Caco-2 (cell line): ENCODE measurements around the gene CCDC34. TPM values are rescaled to one million over a fixed set of nuclear protein-coding genes. Genes with fewer than 3 reads are reported as not detected.

Experiments used
- BruUV-seq: library from RNA; stranded (reverse); fragments of 400-500 nt; replicated peaks from 2 replicates; lab custom pipeline; 2021; lab: Mats Ljungman, UMichigan
- CTCF ChIA-PET: fragments of 300-600 bp; sonication (Branson Sonifier 250); formaldehyde crosslinking; loops from one replicate; lab custom pipeline; 2022; ENCODE audit warnings: antibody characterized with exemption; lab: Charles Lee
- POLR2A ChIA-PET: fragments of 300-600 bp; sonication (Branson Sonifier 250); formaldehyde crosslinking; loops from one replicate; lab custom pipeline; 2022; ENCODE audit warnings: antibody characterized with exemption; lab: Charles Lee
- DNase-seq, 2 experiments: peaks; one replicate each; pipeline versions ENCODE4 v3.0.0 to v3.0.0-alpha.2; 2020 to 2022
- H3K27me3 ChIP-seq: replicated peaks from 2 replicates; pipeline ENCODE4 v1.6.0; 2011; ENCODE audit warnings: low read length; ENCODE audit not compliant: control insufficient read depth, insufficient read depth
- H3K36me3 ChIP-seq: 2 replicates; pipeline ENCODE4 v1.5.1; 2011; ENCODE audit warnings: low read length; ENCODE audit not compliant: control insufficient read depth, insufficient read depth
- H3K4me1 ChIP-seq: fragments of 250-450 bp; sonication (Bioruptor Pico); 2 replicates; pipeline ENCODE4 v1.5.1; 2020; ENCODE audit warnings: mild to moderate bottlenecking
- H3K4me3 ChIP-seq: 2 replicates; pipeline ENCODE4 v1.5.1; 2011; ENCODE audit warnings: low read depth, mild to moderate bottlenecking, control low read depth, low read length
- H3K9me3 ChIP-seq: fragments of 250-450 bp; sonication (Bioruptor Pico); 2 replicates; pipeline ENCODE4 v1.5.1; 2020; ENCODE audit warnings: mild to moderate bottlenecking, moderate library complexity
- H3K27ac Mint-ChIP-seq: one replicate; pipeline ENCODE4 v1.8.0; 2022; ENCODE audit warnings: mixed read lengths; ENCODE audit not compliant: unreplicated experiment
- H3K27me3 Mint-ChIP-seq: one replicate; pipeline ENCODE4 v1.8.0; 2022; ENCODE audit warnings: mixed read lengths; ENCODE audit not compliant: insufficient read depth, unreplicated experiment
- H3K36me3 Mint-ChIP-seq: one replicate; pipeline ENCODE4 v1.8.0; 2022; ENCODE audit warnings: mild to moderate bottlenecking, mixed read lengths; ENCODE audit not compliant: insufficient read depth, unreplicated experiment
- H3K4me1 Mint-ChIP-seq: one replicate; pipeline ENCODE4 v1.8.0; 2022; ENCODE audit warnings: low read depth, mixed read lengths; ENCODE audit not compliant: unreplicated experiment
- H3K4me3 Mint-ChIP-seq: one replicate; pipeline ENCODE4 v1.8.0; 2022; ENCODE audit warnings: mild to moderate bottlenecking, moderate library complexity, mixed read lengths; ENCODE audit not compliant: unreplicated experiment
- H3K9me3 Mint-ChIP-seq: one replicate; pipeline ENCODE4 v1.8.0; 2022; ENCODE audit warnings: mixed read lengths; ENCODE audit not compliant: unreplicated experiment
- intact Hi-C: fragments of 100-400 bp; cut with micrococcal nuclease; formaldehyde crosslinking; loops from one replicate; pipeline ENCODE4 v1.10.0; 2022; ENCODE audit not compliant: unreplicated experiment
- total RNA-seq: library from RNA; stranded (reverse); gene quantifications from 2 replicates; pipeline ENCODE4 v1.2.3, GENCODE V29; 2022
- TF ChIP-seq, protein P1 (sequence below), 2 experiments: fragments of 200-600 bp in 1 of 2; IDR thresholded peaks; 1 replicate in 1 of 2; 2 replicates in 1 of 2; pipeline versions ENCODE4 v1.5.1 to v1.8.0; 2011 to 2022; ENCODE audit warnings: antibody characterized with exemption in 1 of 2, control low read depth in 1 of 2, inconsistent platforms in 1 of 2, low read depth in 1 of 2, low read length in 1 of 2, mild to moderate bottlenecking in 1 of 2, moderate library complexity in 1 of 2; ENCODE audit not compliant: insufficient read depth in 1 of 2, severe bottlenecking in 1 of 2, unreplicated experiment in 1 of 2

CCDC34 gene
- total RNA-seq, 1 experiment from 2014 or later, result 25.7 TPM

GRCh38 chr11:27313157-27313821, 49.7 kb downstream of the CCDC34 start:
- no TSS peak for BruUV-seq
- no peaks in the 10 kb centered on the region for H3K27me3 Mint-ChIP-seq
- no peak overlapping the region for H3K4me3 Mint-ChIP-seq
- H3K36me3 Mint-ChIP-seq, result no peaks in the 10 kb centered on the region
- TF ChIP-seq, protein P1, sequence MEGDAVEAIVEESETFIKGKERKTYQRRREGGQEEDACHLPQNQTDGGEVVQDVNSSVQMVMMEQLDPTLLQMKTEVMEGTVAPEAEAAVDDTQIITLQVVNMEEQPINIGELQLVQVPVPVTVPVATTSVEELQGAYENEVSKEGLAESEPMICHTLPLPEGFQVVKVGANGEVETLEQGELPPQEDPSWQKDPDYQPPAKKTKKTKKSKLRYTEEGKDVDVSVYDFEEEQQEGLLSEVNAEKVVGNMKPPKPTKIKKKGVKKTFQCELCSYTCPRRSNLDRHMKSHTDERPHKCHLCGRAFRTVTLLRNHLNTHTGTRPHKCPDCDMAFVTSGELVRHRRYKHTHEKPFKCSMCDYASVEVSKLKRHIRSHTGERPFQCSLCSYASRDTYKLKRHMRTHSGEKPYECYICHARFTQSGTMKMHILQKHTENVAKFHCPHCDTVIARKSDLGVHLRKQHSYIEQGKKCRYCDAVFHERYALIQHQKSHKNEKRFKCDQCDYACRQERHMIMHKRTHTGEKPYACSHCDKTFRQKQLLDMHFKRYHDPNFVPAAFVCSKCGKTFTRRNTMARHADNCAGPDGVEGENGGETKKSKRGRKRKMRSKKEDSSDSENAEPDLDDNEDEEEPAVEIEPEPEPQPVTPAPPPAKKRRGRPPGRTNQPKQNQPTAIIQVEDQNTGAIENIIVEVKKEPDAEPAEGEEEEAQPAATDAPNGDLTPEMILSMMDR (IDR thresholded peaks at IDR 0.05; ENCODE audit: insufficient read depth in 1 of 2, low read depth in 1 of 2, low read length in 1 of 2, severe bottlenecking in 1 of 2, unreplicated experiment in 1 of 2), result no peak
- H3K27ac Mint-ChIP-seq, result no peak overlapping the region
- DNase-seq, result no peak
- no peaks in the 10 kb centered on the region for H3K27me3 ChIP-seq
- no peaks in the 10 kb centered on the region; the same call in 1 of the 2 replicates for H3K36me3 ChIP-seq
- H3K4me1 Mint-ChIP-seq, result peaks cover 10% of the 10 kb centered on the region
- intact Hi-C loops, result loop anchor here (5.0 kb wide), 1 partner anchor 159 kb away; the partner anchor contains the start of gene LGR4
- H3K9me3 ChIP-seq, result no peaks in the 10 kb centered on the region
- H3K9me3 Mint-ChIP-seq, result no peaks in the 10 kb centered on the region
- CTCF ChIA-PET, result interaction anchor here (0.6 kb wide), 1 partner anchor 25 kb away, joined by 3 read pairs; no protein-coding TSS in a partner anchor
- no peak overlapping the region for H3K4me3 ChIP-seq
- H3K4me1 ChIP-seq, result peaks cover 9% of the 10 kb centered on the region; the same call in 1 of the 2 replicates
- POLR2A ChIA-PET, result no interaction called here

- Histone ChIP-seq H3K27me3 (no peaks in the 10 kb centered on the region), H3K4me1 (peaks cover 9% of the 10 kb centered on the region; the same call in 1 of the 2 replicates), H3K9me3 (no peaks in the 10 kb centered on the region), H3K36me3 (no peaks in the 10 kb centered on the region; the same call in 1 of the 2 replicates), H3K4me3 (no peak overlapping the region)
- DNase-seq, result no peak
- H3K9me3 Mint-ChIP-seq, result no peaks in the 10 kb centered on the region
- BruUV-seq, result no TSS peak
- no peak overlapping the region for H3K4me3 Mint-ChIP-seq
- POLR2A ChIA-PET, result no interaction called here
- H3K4me1 Mint-ChIP-seq, result peaks cover 10% of the 10 kb centered on the region
- H3K27ac Mint-ChIP-seq, result no peak overlapping the region
- H3K27me3 Mint-ChIP-seq, result no peaks in the 10 kb centered on the region
- no peaks in the 10 kb centered on the region for H3K36me3 Mint-ChIP-seq
- CTCF ChIA-PET, result no interaction called here
- TF ChIP-seq, protein P1 (IDR thresholded peaks at IDR 0.05; ENCODE audit: insufficient read depth in 1 of 2, low read depth in 1 of 2, low read length in 1 of 2, severe bottlenecking in 1 of 2, unreplicated experiment in 1 of 2), result no peak
- intact Hi-C loops, result loop anchor here (1.0 to 5.0 kb wide), 2 partner anchors 50 to 160 kb away; partner anchors contain the start of gene LGR4
These were observed 50.9 kb downstream of the CCDC34 start for GRCh38 chr11:27312110-27312509.

DNA sequence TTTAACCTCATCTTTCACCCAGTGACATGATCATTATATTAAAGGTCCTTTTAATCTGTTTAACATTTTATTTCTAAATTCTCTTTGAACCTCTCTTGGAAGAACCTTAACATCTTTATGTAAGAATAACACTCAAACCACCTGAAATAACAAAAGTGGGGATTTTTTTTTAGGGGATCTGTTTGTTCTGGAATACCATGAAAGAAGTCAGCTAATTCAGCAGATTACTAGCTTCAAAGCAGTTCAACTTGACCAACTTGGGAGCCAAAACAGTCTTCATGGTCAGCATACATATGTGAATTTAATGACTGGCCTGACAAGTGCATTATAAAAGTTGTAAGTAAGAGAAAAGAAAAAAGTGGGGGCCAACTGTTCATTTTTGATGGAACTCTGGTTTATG, 52.3 kb downstream of the CCDC34 start:
- no peak overlapping the region for H3K27ac Mint-ChIP-seq
- H3K36me3 Mint-ChIP-seq, result no peaks in the 10 kb centered on the region
- peaks cover 16% of the 10 kb centered on the region for H3K4me1 Mint-ChIP-seq
- peaks cover 1% of the 10 kb centered on the region; the same call in 1 of the 2 replicates for H3K9me3 ChIP-seq
- CTCF ChIA-PET, result no interaction called here
- TF ChIP-seq, protein P1 (IDR thresholded peaks at IDR 0.05; ENCODE audit: insufficient read depth in 1 of 2, low read depth in 1 of 2, low read length in 1 of 2, severe bottlenecking in 1 of 2, unreplicated experiment in 1 of 2), result no peak
- intact Hi-C loops, result loop anchor here (5.0 kb wide), 1 partner anchor 162 kb away; the partner anchor contains the start of gene LGR4
- no peak overlapping the region for H3K4me3 Mint-ChIP-seq
- BruUV-seq, result no TSS peak
- H3K9me3 Mint-ChIP-seq, result no peaks in the 10 kb centered on the region
- POLR2A ChIA-PET, result no interaction called here
- DNase-seq, result no peak
- no peaks in the 10 kb centered on the region; the same call in 1 of the 2 replicates for H3K36me3 ChIP-seq
- H3K4me1 ChIP-seq, result peaks cover 9% of the 10 kb centered on the region; the same call in 1 of the 2 replicates
- no peaks in the 10 kb centered on the region for H3K27me3 ChIP-seq
- H3K27me3 Mint-ChIP-seq, result no peaks in the 10 kb centered on the region
- H3K4me3 ChIP-seq, result no peak overlapping the region
